Measurements from ENCODE around the gene OVCH1.
"Not testable (repeated sequence)": the region's sequence is repeated elsewhere in the genome, so short reads cannot be mapped to it uniquely, and the experiment has no call there.

OVCH1 gene

GRCh38 chr12:29396774-29397173, 100.7 kb downstream of the OVCH1 start:
- no peak for DNase-seq

- no peak for DNase-seq
These were observed 102.1 kb downstream of the OVCH1 start for GRCh38 chr12:29395356-29395755.

- DNase-seq = not testable (repeated sequence)
These were observed 107.1 kb downstream of the OVCH1 start for GRCh38 chr12:29390419-29390818.

GRCh38 chr12:29389295-29389919, 108.1 kb downstream of the OVCH1 start:
- no peak for DNase-seq

- not testable (repeated sequence) for DNase-seq
These were observed 111.3 kb downstream of the OVCH1 start for GRCh38 chr12:29386084-29386680.

- not testable (repeated sequence) for DNase-seq
These were observed 112.3 kb downstream of the OVCH1 start for GRCh38 chr12:29385194-29385593.

- DNase-seq = no peak
These were observed 115.2 kb downstream of the OVCH1 start for GRCh38 chr12:29382251-29382650.

GRCh38 chr12:29380536-29381523, 116.7 kb downstream of the OVCH1 start, which contains the start of gene ERGIC2:
Gene ERGIC2, minus strand, starts transcription at chr12:29381172. Its CDS starts 9,539 bp downstream, at chr12:29371633.
- DNase-seq = peak; percentile 100
